T follicular helper cell (primary cell): ENCODE data around the gene OAS3.
"Not testable (repeated sequence)": the region's sequence is repeated elsewhere in the genome, so short reads cannot be mapped to it uniquely, and the experiment has no call there.

Source experiments
- DNase-seq: peaks from one replicate; pipeline ENCODE4 v3.0.0-alpha.2; 2020; ENCODE audit warnings: low read depth

The OAS3 gene

GRCh38 chr12:112985642-112986290 is 47.5 kb downstream of the OAS3 start:
- no peak for DNase-seq

GRCh38 chr12:112986291-112986800 is 48.1 kb downstream of the OAS3 start:
- DNase-seq: no peak

GRCh38 chr12:112987561-112987960 is 49.3 kb downstream of the OAS3 start:
- DNase-seq: no peak

GRCh38 chr12:112988224-112988623 is 50.0 kb downstream of the OAS3 start:
- no peak for DNase-seq

DNA sequence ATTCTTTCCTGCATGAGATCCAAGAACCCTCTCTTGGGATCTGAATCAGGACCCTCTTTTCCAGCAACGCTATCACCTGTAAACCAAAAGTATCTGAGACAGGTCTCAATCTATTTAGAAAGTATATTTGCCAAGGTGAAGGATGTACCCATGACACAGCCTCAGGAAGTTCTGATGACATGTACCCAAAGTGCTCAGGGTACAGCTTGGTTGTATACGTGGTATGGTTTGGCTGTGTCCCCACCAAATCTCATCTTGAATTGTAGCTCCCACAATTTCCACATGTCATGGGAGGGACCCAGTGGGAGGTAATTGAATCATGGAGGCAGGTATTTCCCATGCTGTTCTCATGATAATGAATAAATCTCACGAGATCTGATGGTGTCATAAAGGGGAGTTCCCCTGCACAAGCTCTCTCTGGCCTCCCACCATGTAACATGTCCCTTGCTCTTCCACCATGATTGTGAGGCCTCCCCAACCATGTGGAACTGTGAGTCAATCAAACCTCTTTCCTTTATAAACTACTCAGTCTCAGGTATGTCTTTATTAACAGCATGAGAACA is 50.6 kb downstream of the OAS3 start:
- not testable (repeated sequence) for DNase-seq

- no peak for DNase-seq
Measured at GRCh38 chr12:112989806-112990205, 51.5 kb downstream of the OAS3 start.

DNA sequence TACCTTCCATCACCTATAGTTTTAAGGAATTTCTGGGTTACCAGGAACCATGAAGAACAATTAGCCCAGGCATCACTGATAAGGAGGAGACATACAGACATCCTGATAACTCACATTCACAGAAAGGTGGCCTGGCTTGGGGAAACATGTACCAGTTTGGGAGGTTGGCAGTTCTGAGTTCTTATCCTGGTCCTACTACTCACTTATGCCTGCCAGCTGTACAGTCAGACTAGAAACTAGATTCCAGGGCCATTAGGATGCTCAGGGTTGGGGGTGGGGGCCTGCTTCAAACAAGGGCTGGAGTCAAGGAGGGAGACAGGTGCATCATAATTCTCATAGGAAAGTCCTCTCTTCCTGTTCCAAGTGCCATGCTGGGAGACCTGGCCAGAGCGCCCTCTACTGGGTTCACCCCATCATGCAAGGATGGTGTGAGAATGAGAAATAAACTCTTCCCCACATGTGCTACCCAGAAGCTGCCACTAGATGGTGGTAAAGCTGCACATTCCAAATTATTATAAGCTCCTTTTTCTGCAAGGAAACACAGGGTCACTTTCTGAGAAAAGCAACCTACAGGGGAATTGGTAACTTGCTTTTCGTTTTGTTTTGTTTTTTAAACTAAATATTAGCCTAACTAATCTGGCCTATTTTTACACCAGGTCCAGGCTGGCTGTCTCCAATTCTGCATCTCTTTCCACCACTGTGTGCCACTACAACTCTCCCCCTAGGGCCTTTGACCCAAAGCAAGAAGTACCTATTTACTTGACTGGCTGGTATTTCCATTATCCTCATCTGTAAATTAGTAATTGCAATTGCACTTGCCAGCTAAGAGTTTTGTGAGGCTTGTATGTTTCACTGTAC is 54.5 kb downstream of the OAS3 start:
- DNase-seq: peak; percentile 44

DNA sequence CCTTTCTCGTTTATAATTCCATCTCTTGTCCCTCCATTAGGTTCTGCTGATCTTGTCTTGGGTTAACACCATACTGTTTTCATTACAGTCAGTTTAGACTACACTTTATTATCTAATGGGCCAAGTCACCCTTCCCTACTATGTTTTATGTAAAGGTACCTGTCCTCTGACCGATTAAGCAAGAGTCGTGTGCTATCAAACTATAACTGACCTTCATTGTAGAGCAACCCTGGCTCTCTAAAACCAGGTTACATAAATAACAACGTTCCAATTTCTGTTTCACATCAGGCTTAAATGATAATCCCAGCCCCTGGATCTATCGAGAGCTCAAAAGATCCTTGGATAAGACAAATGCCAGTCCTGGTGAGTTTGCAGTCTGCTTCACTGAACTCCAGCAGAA is 56.7 kb downstream of the OAS3 start:
- no peak for DNase-seq

- DNase-seq: no peak
Measured at GRCh38 chr12:112996501-112996900, 58.2 kb downstream of the OAS3 start.

- no peak for DNase-seq
Measured at GRCh38 chr12:112997506-112997905, 59.2 kb downstream of the OAS3 start.

GRCh38 chr12:112998987-112999767 is 60.9 kb downstream of the OAS3 start:
- no peak for DNase-seq

GRCh38 chr12:113000433-113000832 is 62.2 kb downstream of the OAS3 start:
- no peak for DNase-seq

GRCh38 chr12:113002155-113002554 is 63.9 kb downstream of the OAS3 start:
- no peak for DNase-seq

DNA sequence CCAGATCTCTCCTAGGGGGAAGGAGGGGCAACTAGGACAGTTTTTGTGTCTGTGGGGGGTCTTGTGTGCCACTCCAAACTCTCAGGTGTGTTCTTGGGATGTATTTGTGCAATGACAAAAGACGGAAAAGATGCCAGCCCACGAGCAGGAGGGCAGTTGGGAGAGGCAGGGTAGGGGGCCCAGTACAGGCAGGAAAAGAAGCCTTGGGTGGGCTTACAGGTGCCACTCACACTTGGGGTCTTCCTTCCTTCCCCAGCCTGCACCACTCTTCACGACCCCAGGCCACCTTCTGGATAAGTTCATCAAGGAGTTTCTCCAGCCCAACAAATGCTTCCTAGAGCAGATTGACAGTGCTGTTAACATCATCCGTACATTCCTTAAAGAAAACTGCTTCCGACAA is 64.4 kb downstream of the OAS3 start:
- DNase-seq: no peak

- DNase-seq: no peak
Measured at GRCh38 chr12:113003636-113004035, 65.4 kb downstream of the OAS3 start.

- DNase-seq: no peak
Measured at GRCh38 chr12:113005762-113006161, 67.5 kb downstream of the OAS3 start.

GRCh38 chr12:113006206-113006605 is 67.9 kb downstream of the OAS3 start:
- DNase-seq: no peak

GRCh38 chr12:113006641-113007040 is 68.4 kb downstream of the OAS3 start:
- no peak for DNase-seq

DNA sequence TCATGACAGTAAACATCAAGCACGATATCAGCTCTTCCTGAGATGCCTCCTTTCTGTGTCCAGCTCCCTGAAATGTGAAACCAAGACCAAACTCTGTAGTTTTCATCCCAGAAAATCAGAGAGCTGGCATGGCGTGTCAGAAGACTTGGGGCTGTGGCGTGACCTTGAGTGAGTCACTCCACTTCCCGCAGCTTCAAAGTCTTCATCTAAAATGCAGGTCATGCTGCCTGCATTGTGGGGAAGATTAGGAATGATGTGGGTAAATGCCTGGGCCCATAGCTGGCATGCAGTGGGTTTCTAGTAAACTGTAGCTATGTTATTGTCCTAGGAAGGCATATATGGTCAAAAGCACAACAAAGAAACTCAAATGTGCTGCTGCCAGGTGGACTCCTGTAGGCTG is 68.9 kb downstream of the OAS3 start:
- DNase-seq: no peak

DNA sequence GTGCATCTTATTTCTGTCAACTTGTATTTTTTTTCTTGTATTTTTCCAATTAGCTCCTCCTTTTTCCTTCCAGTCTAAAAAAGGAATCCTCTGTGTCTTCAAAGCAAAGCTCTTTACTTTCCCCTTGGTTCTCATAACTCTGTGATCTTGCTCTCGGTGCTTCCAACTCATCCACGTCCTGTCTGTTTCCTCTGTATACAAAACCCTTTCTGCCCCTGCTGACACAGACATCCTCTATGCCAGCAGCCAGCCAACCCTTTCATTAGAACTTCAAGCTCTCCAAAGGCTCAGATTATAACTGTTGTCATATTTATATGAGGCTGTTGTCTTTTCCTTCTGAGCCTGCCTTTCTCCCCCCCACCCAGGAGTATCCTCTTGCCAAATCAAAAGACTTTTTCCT is 72.4 kb downstream of the OAS3 start:
- DNase-seq: no peak

DNA sequence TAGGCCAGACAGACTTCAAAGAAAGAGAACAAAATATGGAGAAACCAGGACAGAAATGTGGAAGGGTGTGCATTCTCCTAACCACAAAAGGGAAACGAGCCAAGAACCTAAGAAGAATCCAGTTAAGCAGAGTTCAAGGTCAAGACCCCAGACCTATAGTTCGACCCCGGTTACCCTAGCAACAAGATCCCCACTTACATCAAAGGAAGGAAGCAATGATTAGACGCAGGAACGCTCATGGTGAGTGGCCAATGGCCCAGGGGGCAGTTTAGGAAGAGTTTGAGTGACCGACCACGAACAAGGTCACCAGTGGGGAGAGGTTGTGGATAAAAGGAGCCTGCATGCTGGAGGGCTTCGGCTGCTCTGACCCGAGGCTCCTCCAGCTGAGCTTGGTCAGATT is 76.3 kb downstream of the OAS3 start:
- no peak for DNase-seq

DNA sequence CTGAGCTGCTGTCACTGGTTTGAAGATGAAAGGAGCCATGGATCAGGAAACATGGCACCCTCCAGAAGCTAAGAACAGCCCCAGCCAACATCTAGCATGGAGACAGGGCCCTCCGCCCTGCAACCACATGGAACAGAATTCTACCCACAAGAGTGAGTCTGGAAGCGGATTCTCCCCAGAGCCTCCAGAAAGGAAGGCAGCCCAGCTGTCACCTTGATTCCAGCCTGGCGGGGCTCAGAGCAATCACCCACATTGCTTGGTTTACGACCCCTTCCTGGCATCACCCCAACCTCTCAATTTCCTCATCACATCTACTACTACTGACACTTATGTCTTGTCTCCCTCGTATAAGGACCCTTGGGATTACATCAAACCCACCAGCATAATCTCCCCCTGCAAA is 78.5 kb downstream of the OAS3 start:
- no peak for DNase-seq
